Islet of Langerhans (tissue), 1 donor: ENCODE measurements around the gene DEFB125.
A peak's percentile ranks its signal among the peaks of the same experiment; 100 is the strongest.
"Not testable (repeated sequence)": the region's sequence is repeated elsewhere in the genome, so short reads cannot be mapped to it uniquely, and the experiment has no call there.

Experiments used
- FAIRE-seq: peaks from one replicate; lab custom pipeline; 2011; peaks lifted over from hg19 to GRCh38; lab: Jason Lieb, UNC

DEFB125 gene, protein sequence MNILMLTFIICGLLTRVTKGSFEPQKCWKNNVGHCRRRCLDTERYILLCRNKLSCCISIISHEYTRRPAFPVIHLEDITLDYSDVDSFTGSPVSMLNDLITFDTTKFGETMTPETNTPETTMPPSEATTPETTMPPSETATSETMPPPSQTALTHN

DNA sequence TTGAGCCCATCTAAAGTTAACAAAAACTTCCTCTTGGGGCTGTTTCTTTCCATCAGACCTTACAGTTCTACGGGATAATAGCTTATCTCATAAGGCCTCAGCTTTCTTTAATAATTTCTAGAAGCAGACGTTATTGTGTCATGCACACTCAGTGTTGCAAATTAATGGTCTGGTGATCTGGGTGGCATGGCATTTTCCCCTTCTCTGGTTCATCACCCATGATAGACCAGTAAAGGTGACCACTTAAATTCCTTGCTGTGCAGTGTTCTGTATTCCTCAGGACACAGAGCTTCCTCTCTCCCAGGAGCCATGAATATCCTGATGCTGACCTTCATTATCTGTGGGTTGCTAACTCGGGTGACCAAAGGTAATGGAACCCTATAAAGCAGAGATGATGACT is at the start of gene DEFB125:
TSS of gene DEFB125 (plus strand) at position 272 of the 400 bp plus-strand sequence. CDS start at position 310, 38 bp downstream.
- no peak for FAIRE-seq

DNA sequence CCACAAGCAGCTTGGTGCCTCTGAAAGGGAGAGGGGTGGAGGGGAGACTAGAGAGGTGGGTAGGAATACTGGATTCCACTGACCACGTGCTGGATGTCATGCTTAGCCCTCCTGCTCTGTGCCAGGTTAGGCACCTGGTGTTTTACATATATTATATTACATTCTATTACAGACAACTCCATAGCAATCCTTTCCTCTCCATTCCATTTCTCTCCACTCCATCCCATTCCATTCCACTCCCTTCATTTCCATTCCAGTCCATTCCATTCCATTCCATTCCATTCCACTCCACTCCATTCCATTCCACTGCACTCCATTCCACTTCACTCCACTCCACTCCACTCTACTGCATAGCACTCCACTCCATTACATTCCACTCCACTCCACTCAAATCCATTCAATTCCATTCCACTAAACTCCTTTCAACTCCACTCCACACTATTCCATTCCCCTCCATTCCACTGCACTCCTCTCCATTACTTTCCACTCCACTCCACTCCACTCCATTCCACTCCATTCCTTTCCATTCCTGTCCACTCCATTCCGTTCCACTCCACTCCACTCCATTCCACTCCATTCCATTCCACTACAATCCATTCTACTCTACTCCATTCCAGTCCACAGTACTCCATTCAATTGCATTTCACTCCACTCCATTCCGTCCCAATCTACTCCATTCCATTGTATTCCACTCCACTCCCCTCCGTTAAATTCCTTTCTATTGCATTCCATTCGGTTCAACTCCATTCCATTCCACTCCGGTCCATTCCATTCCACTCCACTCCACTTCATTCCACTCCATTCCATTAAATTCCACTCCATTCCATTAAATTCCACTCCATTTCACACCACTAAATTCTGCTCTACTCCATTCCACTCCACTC is 27.2 kb upstream of the DEFB125 start:
- FAIRE-seq: no peak

GRCh38 chr20:61230-61629 is 26.2 kb upstream of the DEFB125 start:
- FAIRE-seq: no peak

GRCh38 chr20:61757-62156 is 25.7 kb upstream of the DEFB125 start:
- no peak for FAIRE-seq

GRCh38 chr20:62487-62886 is 25.0 kb upstream of the DEFB125 start:
- no peak for FAIRE-seq

- FAIRE-seq: no peak
These were observed 23.4 kb upstream of the DEFB125 start for GRCh38 chr20:64026-64603.

DNA sequence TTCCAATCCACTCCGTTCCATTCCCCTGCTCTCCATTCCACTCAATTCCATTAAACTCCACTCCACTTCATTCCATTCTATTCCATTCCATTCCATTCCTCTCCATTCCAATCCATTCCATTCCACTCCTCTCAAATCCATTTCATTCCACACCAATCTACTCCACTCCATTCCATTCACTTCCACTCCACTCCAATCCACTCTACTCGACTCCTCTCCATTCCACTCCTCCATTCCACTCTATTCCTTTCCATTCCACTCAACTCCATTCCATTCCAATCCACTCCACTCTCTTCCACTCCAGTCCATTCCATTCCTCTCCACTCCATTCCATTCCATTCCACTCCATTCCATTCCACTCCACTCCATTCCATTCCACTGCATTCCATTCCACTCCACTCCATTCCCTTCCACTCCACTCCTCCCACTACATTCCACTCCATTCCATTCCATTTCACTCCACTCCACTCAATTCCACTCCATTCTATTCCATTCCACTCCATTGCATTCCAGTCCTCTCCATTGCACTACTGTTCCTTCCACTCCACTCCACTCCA is 22.6 kb upstream of the DEFB125 start:
- FAIRE-seq: no peak

GRCh38 chr20:77231-77630 is 10.2 kb upstream of the DEFB125 start:
- no peak for FAIRE-seq

DNA sequence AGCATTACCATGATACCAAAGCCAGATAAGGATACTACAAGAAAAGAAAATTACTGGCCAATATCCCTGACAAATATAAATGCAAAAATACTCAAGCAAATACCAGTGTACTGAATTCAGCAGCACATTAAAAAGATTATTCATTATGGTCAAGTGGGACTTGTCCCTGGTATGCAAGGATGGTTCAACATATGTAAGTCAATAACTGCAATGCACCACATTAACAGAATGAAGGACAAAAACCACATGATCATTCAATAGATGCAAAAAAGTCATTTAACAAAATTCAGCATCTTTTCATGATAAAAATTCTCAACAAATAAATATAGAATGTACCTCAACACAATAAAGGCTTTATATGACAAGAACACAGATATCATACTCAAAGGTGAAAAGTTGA is 9.1 kb upstream of the DEFB125 start:
- no peak for FAIRE-seq

- FAIRE-seq: no peak
These were observed 7.9 kb upstream of the DEFB125 start for GRCh38 chr20:79565-79964.

DNA sequence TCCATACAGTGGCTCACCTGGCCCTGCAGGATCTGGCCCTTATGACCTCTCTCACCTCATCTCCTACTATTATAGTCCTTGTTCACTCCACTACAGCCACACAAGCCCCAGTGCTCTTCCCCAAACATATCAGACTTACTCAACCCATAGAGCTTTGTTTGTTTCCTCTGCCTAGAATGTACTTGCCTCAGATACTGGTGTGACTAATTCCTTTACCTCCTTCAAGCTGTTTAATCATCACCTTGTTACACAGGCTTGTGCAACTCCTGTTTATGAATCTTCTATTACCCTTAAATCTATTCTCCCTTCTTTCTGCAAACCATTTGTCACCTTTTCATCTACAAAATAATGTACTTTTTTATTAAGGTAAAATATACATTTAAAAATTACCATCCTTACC is 3.2 kb downstream of the DEFB125 start:
- no peak for FAIRE-seq

GRCh38 chr20:93641-94040 is 6.2 kb downstream of the DEFB125 start:
- no peak for FAIRE-seq

- FAIRE-seq: no peak
These were observed 7.7 kb downstream of the DEFB125 start for GRCh38 chr20:95215-95614.

- FAIRE-seq: not testable (repeated sequence)
These were observed 10.2 kb downstream of the DEFB125 start for GRCh38 chr20:97691-98090.

DNA sequence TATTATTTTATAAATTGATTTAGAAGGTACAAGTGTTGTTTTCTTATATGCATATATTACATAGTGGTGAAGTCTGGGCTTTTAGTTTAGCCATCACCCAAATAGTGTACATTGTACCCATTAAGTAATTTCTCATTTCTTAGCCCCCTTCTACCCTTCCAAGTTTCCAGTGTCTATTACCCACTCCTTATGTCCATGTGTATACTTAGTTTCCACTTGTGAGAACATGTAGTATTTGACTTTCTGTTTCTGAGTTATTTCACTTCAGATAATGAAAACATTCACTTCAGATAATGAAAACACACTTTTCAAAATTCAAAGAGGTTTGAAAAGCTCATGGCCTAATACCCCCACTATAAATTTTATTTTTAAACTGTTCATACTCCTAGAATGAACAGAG is 14.5 kb downstream of the DEFB125 start:
- no peak for FAIRE-seq

- no peak for FAIRE-seq
These were observed 16.0 kb downstream of the DEFB125 start for GRCh38 chr20:103456-103855.

- FAIRE-seq: peak; percentile 60
These were observed 24.9 kb downstream of the DEFB125 start for GRCh38 chr20:112396-112795.

DNA sequence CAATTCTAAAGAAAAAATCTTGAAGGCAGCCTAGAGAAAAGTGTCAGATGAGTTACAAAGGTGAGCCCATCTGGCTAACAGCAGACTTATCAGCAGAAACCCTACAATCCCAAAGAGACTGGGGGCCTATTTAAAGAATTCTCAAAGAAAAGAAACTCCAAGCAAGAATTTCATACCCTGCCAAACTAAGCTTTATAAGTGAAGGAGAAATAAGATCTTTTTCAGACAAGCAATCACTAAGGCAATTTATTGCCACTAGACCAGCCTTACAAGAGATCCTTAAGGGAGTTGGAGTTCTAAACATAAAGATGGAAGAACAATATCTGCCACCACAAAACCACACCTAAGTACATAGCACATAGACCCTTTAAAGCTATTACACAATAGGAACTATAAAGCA is 30.0 kb downstream of the DEFB125 start:
- no peak for FAIRE-seq

DNA sequence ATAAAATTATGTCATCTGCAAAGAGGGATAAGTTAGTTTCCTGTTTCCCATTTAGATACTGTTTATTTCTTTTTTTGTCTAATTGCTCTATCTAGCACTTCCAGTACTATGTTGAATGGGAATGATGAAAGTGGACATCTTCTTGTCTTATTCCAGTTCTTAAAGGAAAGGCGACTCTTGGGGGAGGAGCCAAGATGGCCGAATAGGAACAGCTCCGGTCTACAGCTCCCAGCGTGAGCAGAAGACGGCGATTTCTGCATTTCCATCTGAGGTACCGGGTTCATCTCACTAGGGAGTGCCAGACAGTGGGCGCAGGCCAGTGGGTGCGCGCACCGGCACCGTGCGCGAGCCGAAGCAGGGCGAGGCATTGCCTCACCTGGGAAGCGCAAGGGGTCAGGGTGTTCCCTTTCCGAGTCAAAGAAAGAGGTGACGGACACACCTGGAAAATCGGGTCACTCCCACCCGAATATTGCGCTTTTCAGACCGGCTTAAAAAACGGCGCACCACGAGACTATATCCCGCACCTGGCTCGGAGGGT is 42.4 kb downstream of the DEFB125 start:
- not testable (repeated sequence) for FAIRE-seq

DNA sequence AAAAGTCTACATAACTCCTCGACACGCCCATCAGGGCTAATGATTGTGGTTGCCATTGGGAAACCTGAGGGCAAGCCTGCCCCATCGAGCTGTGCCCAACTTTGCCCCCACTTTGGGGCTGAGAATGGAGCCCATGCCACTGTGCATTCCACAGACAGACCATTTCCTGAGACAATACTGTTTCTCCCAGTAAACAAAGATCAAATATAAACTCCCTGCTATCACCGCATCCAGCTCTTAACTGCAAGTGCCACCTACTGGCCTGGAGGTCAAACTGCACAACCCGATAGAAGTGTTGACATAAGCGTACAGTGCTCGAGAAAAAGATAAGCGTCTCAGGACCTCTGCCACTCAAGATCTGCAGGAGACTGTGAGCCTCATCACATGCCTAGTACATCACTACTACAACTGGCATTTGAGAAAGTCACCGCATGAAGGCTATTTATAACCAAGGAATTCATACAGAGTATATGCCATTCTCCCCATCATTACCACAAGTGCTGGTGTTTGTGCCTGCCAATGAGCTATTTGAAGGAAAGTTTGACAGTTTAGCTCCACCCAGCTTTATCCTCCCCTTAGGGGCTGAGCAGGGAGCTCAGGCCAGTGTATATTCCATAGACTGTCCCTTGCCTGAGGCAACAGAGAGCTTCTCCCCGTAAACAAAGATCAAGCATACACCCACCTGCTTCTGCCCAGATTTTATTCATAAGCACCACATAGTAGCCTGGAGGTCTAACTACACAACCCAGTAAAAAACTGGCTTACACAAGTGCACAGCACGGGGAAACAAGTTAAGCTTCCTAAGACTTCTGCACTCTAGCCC is 50.4 kb downstream of the DEFB125 start:
- no peak for FAIRE-seq

GRCh38 chr20:142290-142689 is 54.8 kb downstream of the DEFB125 start, which contains the start of gene DEFB126:
DEFB126 (plus strand) TSS chr20:142590; CDS start chr20:142629, 39 bp downstream.
- FAIRE-seq: no peak

DNA sequence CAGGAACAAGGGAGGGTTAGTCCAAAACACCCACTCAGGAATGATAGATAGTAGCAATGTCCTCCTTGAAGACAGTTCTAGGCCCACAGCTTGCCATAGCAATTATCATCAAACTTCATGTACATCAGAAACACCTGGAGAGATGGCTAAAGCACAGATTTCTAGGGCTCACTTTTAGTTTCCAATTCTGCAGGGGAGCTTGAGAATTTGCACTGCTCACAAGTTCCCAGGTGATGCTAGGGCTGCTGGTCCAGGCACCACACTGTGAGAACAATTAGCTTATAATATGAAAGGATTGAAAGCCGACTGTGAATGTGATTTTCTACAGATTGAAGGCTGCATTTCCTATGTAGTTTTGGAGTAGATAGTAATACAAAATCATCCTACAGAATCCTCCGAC is 58.4 kb downstream of the DEFB125 start:
- FAIRE-seq: no peak
